Measurements from ENCODE around the gene PPP2R3B.

DNA sequence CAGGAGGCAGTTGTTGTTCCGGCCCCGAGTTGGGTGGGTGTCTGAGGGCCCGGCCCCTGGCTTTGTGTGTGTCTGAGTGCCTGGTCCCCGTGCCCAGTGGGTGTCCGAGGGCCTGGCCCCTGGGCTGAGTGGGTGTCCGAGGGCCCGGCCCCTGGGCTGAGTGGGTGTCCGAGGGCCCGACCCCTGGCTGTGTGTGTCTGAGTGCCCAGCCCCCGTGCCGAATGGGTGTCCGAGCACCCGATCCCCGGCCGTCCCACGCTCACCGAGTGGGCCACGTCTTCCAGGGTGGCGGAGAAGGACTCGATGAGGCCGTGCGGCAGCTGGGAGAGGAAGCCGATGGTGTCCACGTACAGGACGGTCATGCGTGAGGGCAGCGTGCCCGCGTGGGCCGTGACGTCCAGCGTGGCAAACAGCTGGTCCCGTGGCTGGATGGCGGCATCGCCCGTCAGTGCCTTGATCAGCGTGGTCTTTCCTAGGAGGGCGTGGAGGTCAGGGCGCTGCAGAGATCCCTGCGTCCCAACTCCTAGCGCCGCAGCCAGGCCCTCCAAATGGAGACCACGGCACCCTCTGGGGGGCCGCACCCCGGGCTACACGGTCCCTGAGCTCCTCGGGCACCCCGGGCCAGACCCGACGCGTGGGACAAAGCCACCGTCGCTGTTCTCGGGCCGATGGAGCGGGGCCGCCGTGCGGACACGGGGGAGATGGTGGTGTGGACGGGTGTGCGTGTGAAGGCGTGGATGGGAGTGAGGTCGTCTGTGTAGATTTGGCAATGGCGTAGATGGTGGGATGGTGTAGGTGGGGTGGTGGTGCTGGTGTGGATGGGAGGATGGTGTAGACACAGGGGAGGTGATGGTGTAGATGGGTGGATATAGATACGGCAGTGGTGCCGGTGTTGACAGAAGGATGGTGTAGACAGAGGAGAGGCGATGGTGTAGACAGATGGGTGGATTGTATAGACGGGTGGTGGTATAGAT is 75.3 kb downstream of the PPP2R3B start:
- TF ChIP-seq, protein P1, sequence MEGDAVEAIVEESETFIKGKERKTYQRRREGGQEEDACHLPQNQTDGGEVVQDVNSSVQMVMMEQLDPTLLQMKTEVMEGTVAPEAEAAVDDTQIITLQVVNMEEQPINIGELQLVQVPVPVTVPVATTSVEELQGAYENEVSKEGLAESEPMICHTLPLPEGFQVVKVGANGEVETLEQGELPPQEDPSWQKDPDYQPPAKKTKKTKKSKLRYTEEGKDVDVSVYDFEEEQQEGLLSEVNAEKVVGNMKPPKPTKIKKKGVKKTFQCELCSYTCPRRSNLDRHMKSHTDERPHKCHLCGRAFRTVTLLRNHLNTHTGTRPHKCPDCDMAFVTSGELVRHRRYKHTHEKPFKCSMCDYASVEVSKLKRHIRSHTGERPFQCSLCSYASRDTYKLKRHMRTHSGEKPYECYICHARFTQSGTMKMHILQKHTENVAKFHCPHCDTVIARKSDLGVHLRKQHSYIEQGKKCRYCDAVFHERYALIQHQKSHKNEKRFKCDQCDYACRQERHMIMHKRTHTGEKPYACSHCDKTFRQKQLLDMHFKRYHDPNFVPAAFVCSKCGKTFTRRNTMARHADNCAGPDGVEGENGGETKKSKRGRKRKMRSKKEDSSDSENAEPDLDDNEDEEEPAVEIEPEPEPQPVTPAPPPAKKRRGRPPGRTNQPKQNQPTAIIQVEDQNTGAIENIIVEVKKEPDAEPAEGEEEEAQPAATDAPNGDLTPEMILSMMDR (IDR thresholded peaks at IDR 0.05), result no peak
- TF ChIP-seq EZH2 (IDR thresholded peaks at IDR 0.05) (no peak), EZH2phosphoT487 (IDR thresholded peaks at IDR 0.05) (no peak)
